ENCODE measurements around the gene ODAD2.

DNA sequence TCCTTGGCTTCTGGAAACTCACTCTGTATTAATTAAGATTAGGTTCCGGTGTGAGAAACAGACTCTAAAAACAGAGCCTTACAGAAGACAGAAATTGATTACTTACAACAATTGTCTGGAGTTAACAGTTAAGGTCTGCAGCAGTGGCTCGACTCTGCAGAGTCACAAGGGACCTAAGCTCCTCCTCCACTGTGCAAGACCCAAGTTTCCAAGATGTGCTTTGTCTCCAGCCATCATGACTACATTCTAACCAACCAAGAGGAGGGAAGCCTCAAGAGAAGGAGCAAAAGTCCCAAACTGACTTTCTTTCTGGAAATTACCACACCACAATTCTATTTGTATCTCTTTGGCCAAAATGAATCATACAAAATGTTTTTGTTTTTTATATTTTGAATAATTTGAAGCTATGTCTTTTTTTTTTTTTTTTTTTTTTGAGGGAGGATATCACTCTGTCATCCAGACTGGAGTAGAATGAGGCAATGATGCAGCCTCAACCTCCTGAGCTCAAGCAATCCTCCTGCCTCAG lies 14.2 kb upstream of the ODAD2 start:
- TF ChIP-seq SP1 (IDR thresholded peaks at IDR 0.05) (no peak), NFRKB (IDR thresholded peaks at IDR 0.05) (no peak), SUZ12 (IDR thresholded peaks at IDR 0.05) (no peak), TARDBP (IDR thresholded peaks at IDR 0.05) (no peak), ARNT (IDR thresholded peaks at IDR 0.05) (no peak), BHLHE40 (IDR thresholded peaks at IDR 0.05; ENCODE audit: borderline replicate concordance) (no peak), PKNOX1 (IDR thresholded peaks at IDR 0.05) (no peak), CTBP1 (IDR thresholded peaks at IDR 0.05; ENCODE audit: borderline replicate concordance) (no peak), ELF4 (IDR thresholded peaks at IDR 0.05) (no peak)
